Effector memory CD4-positive, alpha-beta T cell (primary cell): ENCODE results near the gene ESRP2.

Source experiments
- DNase-seq, 3 donors: peaks; one replicate each; pipeline ENCODE4 v3.0.0-alpha.2; 2020
- H3K27ac ChIP-seq: 2 replicates; pipeline ENCODE4 v1.7.0; 2013; ENCODE audit warnings: mild to moderate bottlenecking, low read length, moderate library complexity; ENCODE audit not compliant: insufficient read depth, poor library complexity, severe bottlenecking
- H3K27me3 ChIP-seq: replicated peaks from 2 replicates; pipeline ENCODE4 v1.7.0; 2013; ENCODE audit warnings: mild to moderate bottlenecking, low read length; ENCODE audit not compliant: insufficient read depth, control insufficient read depth, poor library complexity, severe bottlenecking
- H3K36me3 ChIP-seq: 2 replicates; pipeline ENCODE4 v1.7.0; 2013; ENCODE audit warnings: mild to moderate bottlenecking, low read length, moderate library complexity; ENCODE audit not compliant: control insufficient read depth, insufficient read depth
- H3K4me1 ChIP-seq: 2 replicates; pipeline ENCODE4 v1.7.0; 2013; ENCODE audit warnings: low read length, mild to moderate bottlenecking; ENCODE audit not compliant: control insufficient read depth, insufficient read depth, poor library complexity, severe bottlenecking
- H3K4me3 ChIP-seq: 2 replicates; pipeline ENCODE4 v1.7.0; 2013; ENCODE audit warnings: low read length, low read depth, mild to moderate bottlenecking; ENCODE audit not compliant: insufficient read depth, poor library complexity, severe bottlenecking
- H3K9me3 ChIP-seq: 2 replicates; pipeline ENCODE4 v1.7.0; 2013; ENCODE audit warnings: mild to moderate bottlenecking, low read length, moderate library complexity; ENCODE audit not compliant: control insufficient read depth

Gene ESRP2

DNA sequence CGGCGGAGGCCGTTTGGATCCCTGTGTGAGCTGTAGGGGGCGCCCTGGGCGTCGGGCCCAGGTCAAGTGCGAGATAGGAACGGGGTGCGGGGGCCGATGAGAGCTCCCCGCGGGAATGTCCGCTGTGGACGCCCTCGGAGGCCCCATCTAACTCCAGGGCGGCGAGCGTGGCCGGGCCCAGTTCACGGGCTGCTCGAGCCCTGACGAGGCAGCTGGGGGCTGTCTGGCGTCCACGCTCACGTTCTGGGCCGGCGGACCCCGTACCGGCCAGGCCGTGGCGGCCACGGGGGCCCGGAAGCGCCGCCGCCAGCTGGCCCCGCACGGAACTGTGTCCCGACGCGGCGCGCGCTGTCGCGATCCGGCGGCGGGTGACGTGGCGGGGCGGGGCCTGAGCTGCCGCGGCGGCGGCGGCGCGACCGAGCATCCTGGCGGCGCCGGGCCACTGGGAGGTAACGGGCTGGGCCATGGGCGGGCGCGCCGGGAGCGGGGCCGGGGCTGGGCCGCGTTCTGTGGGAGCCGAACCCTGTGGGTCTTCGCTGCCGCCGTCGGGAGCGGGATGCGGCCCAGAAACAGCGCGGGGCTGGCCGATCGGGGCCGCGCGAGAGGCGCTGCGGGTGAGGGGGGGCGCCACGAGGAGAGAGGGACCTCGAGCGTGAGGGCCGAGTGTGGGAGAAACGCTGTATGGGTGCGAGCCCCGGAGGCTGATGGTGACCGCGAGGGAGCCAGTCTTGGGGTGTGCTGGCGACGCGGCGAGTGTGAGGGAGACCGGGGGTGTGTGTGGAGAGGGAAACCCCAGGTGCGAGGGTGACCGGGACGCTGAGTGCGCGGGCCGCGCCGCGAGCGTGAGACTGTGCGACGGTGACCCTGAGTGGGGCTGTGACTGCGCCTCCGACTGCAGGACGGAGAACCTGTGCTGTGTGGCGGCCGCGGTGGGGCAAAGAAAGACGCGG is 28.5 kb upstream of the ESRP2 start, which contains the start of gene SLC7A6:
Gene SLC7A6, plus strand, starts transcription at position 399 of the 950 bp plus-strand sequence. CDS start 10,201 bp downstream, outside the sequence.
- peak within 1 kb of the TSS; percentile 98 for H3K27ac ChIP-seq
- DNase-seq = peak; percentile 74 to 80 (median 76)
- H3K36me3 ChIP-seq = peaks cover 9% of the 10 kb centered on the region
- no peaks in the 10 kb centered on the region for H3K27me3 ChIP-seq
- peaks cover 31% of the 10 kb centered on the region for H3K4me1 ChIP-seq
- H3K9me3 ChIP-seq = no peaks in the 10 kb centered on the region
- H3K4me3 ChIP-seq = peak within 1 kb of the TSS; percentile 83

DNA sequence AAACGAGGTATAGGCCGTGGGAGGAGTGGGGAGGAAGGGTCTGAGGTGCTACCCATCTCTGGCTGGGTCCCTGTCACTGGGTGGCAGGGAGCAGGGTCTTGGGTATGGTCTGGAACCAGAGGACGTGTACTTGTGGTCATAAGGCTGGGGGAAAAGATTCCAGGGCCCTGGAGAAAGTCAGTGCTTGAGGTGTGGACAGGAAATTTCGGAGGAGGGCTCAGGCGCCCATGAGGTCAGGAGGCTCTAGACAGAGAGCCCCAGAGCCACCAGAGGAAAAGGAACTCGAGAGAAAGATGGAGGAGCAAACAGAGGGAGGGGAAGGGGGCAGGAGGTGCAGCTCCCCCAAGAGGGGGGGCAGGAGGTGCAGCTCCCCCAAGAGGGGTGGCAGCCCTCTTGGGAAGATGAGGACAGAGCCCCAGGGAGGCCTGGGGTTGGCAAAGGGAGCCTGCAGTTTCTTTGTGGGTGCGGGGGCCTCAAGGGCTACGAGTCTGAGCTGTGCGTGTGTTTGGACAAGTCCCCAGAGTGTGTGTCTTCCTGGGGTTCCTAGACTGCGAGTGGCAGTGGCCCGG is 27.7 kb upstream of the ESRP2 start:
- H3K27ac ChIP-seq = peak overlapping the region; percentile 98
- H3K36me3 ChIP-seq = peaks cover 9% of the 10 kb centered on the region
- DNase-seq = no peak
- H3K27me3 ChIP-seq = no peaks in the 10 kb centered on the region
- no peaks in the 10 kb centered on the region for H3K9me3 ChIP-seq
- peaks cover 29% of the 10 kb centered on the region for H3K4me1 ChIP-seq
- peak overlapping the region; percentile 83 for H3K4me3 ChIP-seq

DNA sequence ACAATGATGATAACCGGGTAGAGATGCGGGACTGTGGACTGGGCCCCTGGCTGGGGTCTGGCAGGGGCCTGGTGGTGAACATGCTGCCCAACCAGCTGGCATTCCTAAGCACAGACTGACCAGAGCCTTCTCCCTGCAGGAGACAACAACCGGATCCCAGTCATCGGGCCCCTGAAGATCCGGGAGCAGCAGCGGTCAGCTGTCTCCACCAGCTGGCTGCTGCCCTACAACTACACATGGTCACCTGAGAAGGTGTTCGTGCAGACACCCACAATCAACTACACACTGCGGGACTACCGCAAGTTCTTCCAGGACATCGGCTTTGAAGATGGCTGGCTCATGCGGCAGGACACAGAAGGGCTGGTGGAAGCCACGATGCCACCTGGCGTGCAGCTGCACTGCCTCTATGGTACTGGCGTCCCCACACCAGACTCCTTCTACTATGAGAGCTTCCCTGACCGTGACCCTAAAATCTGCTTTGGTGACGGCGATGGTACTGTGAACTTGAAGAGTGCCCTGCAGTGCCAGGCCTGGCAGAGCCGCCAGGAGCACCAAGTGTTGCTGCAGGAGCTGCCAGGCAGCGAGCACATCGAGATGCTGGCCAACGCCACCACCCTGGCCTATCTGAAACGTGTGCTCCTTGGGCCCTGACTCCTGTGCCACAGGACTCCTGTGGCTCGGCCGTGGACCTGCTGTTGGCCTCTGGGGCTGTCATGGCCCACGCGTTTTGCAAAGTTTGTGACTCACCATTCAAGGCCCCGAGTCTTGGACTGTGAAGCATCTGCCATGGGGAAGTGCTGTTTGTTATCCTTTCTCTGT is 23.3 kb upstream of the ESRP2 start:
- peaks cover 12% of the 10 kb centered on the region for H3K4me1 ChIP-seq
- no peak for DNase-seq
- H3K36me3 ChIP-seq = peaks cover 19% of the 10 kb centered on the region
- H3K27me3 ChIP-seq = no peaks in the 10 kb centered on the region
- H3K4me3 ChIP-seq = no peak overlapping the region
- H3K27ac ChIP-seq = no peak overlapping the region
- no peaks in the 10 kb centered on the region for H3K9me3 ChIP-seq

GRCh38 chr16:68257906-68258800 is 22.2 kb upstream of the ESRP2 start:
- no peak for DNase-seq
- H3K27me3 ChIP-seq = no peaks in the 10 kb centered on the region
- H3K4me3 ChIP-seq = no peak overlapping the region
- no peaks in the 10 kb centered on the region for H3K9me3 ChIP-seq
- H3K27ac ChIP-seq = no peak overlapping the region
- H3K4me1 ChIP-seq = peaks cover 4% of the 10 kb centered on the region
- H3K36me3 ChIP-seq = peaks cover 19% of the 10 kb centered on the region

DNA sequence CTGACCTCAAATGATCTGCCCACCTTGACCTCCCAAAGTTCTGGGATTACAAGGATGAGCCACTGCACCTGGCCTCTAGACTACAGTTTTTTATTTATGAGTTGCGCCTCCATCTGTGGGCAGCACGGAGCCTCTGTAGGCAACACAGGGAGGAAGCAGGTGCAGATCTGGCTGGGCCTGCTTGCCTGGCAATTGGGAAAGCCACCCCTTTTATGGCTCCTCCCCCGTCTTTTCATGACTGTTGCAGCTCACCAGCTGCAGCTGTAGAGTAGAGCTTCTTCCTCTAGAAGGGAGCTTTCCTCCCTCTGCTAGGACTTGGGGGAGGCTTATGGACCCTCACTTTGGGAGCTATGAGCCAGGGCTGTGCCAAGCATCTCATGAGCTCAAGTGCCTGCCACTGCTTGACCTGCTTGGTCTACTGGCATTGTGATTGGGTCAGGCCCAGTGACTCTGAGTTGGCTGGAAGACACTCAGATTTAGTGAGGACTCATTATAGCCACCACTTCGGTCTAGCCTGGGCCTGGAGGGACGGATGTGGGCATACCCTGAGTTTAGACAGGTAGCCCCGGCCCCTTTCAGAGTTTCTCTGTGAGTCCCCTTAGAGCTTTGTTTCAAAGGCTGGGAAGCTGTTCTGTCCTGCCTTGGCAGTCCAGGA is 21.5 kb upstream of the ESRP2 start:
- H3K27ac ChIP-seq = no peak overlapping the region
- H3K4me1 ChIP-seq = peaks cover 4% of the 10 kb centered on the region
- no peaks in the 10 kb centered on the region for H3K9me3 ChIP-seq
- no peaks in the 10 kb centered on the region for H3K27me3 ChIP-seq
- H3K36me3 ChIP-seq = peaks cover 24% of the 10 kb centered on the region
- no peak overlapping the region for H3K4me3 ChIP-seq
- no peak for DNase-seq

DNA sequence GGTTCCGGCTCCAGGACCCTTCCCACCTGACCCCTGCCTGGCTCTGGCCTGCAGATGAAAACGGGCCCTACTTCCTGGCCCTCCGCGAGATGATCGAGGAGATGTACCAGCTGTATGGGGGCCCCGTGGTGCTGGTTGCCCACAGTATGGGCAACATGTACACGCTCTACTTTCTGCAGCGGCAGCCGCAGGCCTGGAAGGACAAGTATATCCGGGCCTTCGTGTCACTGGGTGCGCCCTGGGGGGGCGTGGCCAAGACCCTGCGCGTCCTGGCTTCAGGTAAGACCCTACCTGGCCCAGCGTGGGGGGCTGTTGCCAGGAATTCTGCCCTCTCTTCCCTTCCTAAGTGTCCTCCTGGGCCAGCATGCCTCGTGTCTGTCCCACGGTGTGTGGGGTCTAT is 19.8 kb upstream of the ESRP2 start:
- H3K27ac ChIP-seq = no peak overlapping the region
- H3K9me3 ChIP-seq = no peaks in the 10 kb centered on the region
- peaks cover 29% of the 10 kb centered on the region for H3K36me3 ChIP-seq
- DNase-seq = no peak
- no peaks in the 10 kb centered on the region for H3K4me1 ChIP-seq
- no peaks in the 10 kb centered on the region for H3K27me3 ChIP-seq
- no peak overlapping the region for H3K4me3 ChIP-seq

DNA sequence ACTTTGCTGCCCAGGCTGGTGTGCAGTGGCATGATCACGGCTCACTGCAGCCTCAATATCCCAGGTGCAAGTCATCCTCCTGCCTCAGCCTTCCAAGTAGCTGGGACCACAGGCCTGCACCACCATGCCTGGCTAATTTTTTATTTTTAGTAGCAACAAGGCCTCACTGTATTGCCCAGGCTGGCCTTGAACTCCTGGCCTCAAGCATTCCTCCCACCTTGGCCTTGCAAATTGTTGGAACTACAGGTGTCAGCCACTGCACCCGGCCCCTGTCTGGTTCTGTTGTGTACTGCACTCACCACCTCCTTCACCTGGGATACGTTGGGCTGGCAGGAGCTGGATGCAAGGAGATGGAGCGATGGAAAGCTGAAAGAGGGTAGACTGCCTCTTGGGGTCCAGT is 17.8 kb upstream of the ESRP2 start:
- H3K4me3 ChIP-seq = no peak overlapping the region
- no peak for DNase-seq
- no peaks in the 10 kb centered on the region for H3K4me1 ChIP-seq
- H3K9me3 ChIP-seq = no peaks in the 10 kb centered on the region
- H3K27me3 ChIP-seq = no peaks in the 10 kb centered on the region
- peaks cover 24% of the 10 kb centered on the region for H3K36me3 ChIP-seq
- no peak overlapping the region for H3K27ac ChIP-seq

DNA sequence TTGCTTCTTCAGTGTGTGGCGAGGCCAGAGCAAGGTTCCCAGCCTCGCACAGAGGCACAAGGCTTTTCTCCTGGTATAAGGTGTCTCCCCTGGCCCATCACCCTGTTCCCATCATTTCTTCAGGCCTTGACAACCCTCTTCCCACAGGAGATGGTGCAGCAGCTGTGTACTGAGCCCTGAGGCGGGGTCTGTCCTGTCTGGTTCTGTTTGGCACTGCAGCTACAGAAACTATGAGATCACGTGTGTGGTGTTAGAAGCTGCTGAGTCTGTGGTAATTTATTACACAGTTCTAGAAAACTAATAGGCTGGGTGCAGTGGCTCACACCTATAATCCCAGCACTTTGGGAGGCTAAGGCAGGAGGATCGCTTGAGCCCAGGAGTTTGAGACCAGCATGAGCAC is 16.5 kb upstream of the ESRP2 start:
- Histone ChIP-seq H3K4me1 (no peaks in the 10 kb centered on the region), H3K4me3 (no peak overlapping the region), H3K27ac (no peak overlapping the region), H3K27me3 (no peaks in the 10 kb centered on the region), H3K36me3 (peaks cover 24% of the 10 kb centered on the region), H3K9me3 (no peaks in the 10 kb centered on the region)
- no peak for DNase-seq

- DNase-seq = no peak
- H3K4me3 ChIP-seq = no peak overlapping the region
- no peak overlapping the region for H3K27ac ChIP-seq
- no peaks in the 10 kb centered on the region for H3K27me3 ChIP-seq
- peaks cover 24% of the 10 kb centered on the region for H3K36me3 ChIP-seq
- H3K9me3 ChIP-seq = no peaks in the 10 kb centered on the region
- peaks cover under 1% of the 10 kb centered on the region for H3K4me1 ChIP-seq
Observed at GRCh38 chr16:68251832-68252231, 15.9 kb upstream of the ESRP2 start.
